ENCODE results near the gene PDE1A. TPM values are rescaled to one million over a fixed set of nuclear protein-coding genes. Genes with fewer than 3 reads are reported as not detected.

PDE1A gene
- total RNA-seq, 1 donor from 2014 or later = 6.3 TPM

DNA sequence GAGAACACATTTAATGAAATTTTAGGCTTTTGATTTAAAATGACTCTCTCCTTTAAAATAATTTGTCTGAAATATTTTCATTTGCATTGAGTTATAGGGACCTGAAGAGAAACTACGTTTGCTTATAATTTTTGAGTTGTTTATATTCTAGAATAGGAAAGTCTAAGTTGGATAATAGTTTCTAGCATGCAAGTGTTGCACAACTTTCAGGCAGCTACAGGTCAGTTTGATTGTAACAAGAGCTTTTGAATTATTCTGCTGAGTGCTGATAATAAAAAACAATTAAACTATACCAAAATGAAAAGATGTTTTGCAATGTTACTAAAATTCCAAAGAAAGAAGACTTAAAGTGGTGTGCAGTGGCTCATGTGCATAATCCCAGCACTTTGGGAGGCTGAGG, 71.0 kb downstream of the PDE1A start:
- no peak for DNase-seq
- H3K4me3 ChIP-seq = no peak overlapping the region
- intact Hi-C loops (cut with DNase I) = no loop called here
- no peak overlapping the region for H3K27ac ChIP-seq
- no peaks in the 10 kb centered on the region for H3K9me3 ChIP-seq
- no peaks in the 10 kb centered on the region for H3K4me1 ChIP-seq
- TF ChIP-seq CTCF (IDR thresholded peaks at IDR 0.05) = no peak
- H3K36me3 ChIP-seq = no peaks in the 10 kb centered on the region
- no peaks in the 10 kb centered on the region for H3K27me3 ChIP-seq
- ATAC-seq = no peak

GRCh38 chr2:182351427-182351826, 75.4 kb downstream of the PDE1A start:
- H3K4me3 ChIP-seq = no peak overlapping the region
- intact Hi-C loops (cut with DNase I) = no loop called here
- no peaks in the 10 kb centered on the region for H3K27me3 ChIP-seq
- DNase-seq = no peak
- no peak for TF ChIP-seq CTCF (IDR thresholded peaks at IDR 0.05)
- no peak for ATAC-seq
- no peaks in the 10 kb centered on the region for H3K4me1 ChIP-seq
- H3K9me3 ChIP-seq = no peaks in the 10 kb centered on the region
- no peaks in the 10 kb centered on the region for H3K36me3 ChIP-seq
- H3K27ac ChIP-seq = no peak overlapping the region

DNA sequence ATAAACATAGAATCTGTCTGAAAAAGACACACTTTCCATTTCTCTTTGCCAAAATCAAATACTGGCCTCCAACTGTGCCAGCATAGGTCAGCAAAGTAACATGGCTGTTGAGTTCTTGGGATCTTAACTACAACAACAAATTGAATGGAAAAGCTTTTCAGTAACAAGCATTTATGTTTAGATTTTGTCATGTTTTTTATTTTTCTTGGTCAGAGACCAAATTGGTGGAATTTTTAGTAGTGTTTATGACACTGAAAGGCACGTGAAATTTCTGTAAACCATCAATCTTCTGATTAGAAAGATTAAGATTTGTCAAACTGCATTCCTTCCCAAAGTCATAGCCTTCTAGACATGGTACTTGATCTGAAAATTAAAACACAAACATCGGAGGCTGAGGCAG, 77.6 kb downstream of the PDE1A start:
- H3K27ac ChIP-seq = no peak overlapping the region
- ATAC-seq (no peak), DNase-seq (no peak)
- no peaks in the 10 kb centered on the region for H3K27me3 ChIP-seq
- intact Hi-C loops (cut with DNase I) = no loop called here
- no peaks in the 10 kb centered on the region for H3K4me1 ChIP-seq
- no peaks in the 10 kb centered on the region for H3K9me3 ChIP-seq
- no peak for TF ChIP-seq CTCF (IDR thresholded peaks at IDR 0.05)
- no peak overlapping the region for H3K4me3 ChIP-seq
- H3K36me3 ChIP-seq = no peaks in the 10 kb centered on the region

- intact Hi-C loops (cut with DNase I) = no loop called here
- H3K9me3 ChIP-seq = no peaks in the 10 kb centered on the region
- DNase-seq (no peak), ATAC-seq (no peak)
- no peak overlapping the region for H3K27ac ChIP-seq
- H3K36me3 ChIP-seq = no peaks in the 10 kb centered on the region
- no peak overlapping the region for H3K4me3 ChIP-seq
- TF ChIP-seq CTCF (IDR thresholded peaks at IDR 0.05) = no peak
- no peaks in the 10 kb centered on the region for H3K4me1 ChIP-seq
- H3K27me3 ChIP-seq = no peaks in the 10 kb centered on the region
Measured at GRCh38 chr2:182345384-182345783, 81.5 kb downstream of the PDE1A start.

- Histone ChIP-seq H3K4me1 (no peaks in the 10 kb centered on the region), H3K9me3 (no peaks in the 10 kb centered on the region), H3K4me3 (no peak overlapping the region), H3K27ac (no peak overlapping the region), H3K36me3 (no peaks in the 10 kb centered on the region), H3K27me3 (no peaks in the 10 kb centered on the region)
- TF ChIP-seq CTCF (IDR thresholded peaks at IDR 0.05) = no peak
- intact Hi-C loops (cut with DNase I) = no loop called here
- DNase-seq = no peak
- no peak for ATAC-seq
Measured at GRCh38 chr2:182330451-182331305, 96.2 kb downstream of the PDE1A start.

All from upper lobe of right lung (tissue), 1 donor.